C4-2B (cell line): ENCODE results near the gene MORN1.

ENCODE experiments used
- CTCF ChIP-seq: fragments of 450-650 bp; conservative IDR thresholded peaks from 2 replicates; pipeline ENCODE4 v1.5.1; 2017; ENCODE audit warnings: mild to moderate bottlenecking
- ZFX ChIP-seq: fragments of 450-650 bp; IDR thresholded peaks from 2 replicates; pipeline ENCODE4 v1.6.1; 2017

GRCh38 chr1:2346691-2347408 lies 44.5 kb downstream of the MORN1 start:
- TF ChIP-seq CTCF (no peak), ZFX (no peak)
